ENCODE measurements around the gene BCAS1. TPM values are rescaled to one million over a fixed set of nuclear protein-coding genes. Genes with fewer than 3 reads are reported as not detected.

BCAS1 gene
- total RNA-seq, 1 experiment from 2014 or later: not detected

GRCh38 chr20:53966774-53967398, 103.5 kb downstream of the BCAS1 start:
- in situ Hi-C loops (cut with HindIII; ENCODE audit: low pct_unique_long_range_greater_than_20kb, low sequenced_read_pairs): no loop called here
- DNase-seq (ENCODE audit: low read depth, low spot score): no peak

GRCh38 chr20:53964501-53965253, 105.7 kb downstream of the BCAS1 start:
- no peak for DNase-seq (ENCODE audit: low read depth, low spot score)
- in situ Hi-C loops (cut with HindIII; ENCODE audit: low pct_unique_long_range_greater_than_20kb, low sequenced_read_pairs): no loop called here

- in situ Hi-C loops (cut with HindIII; ENCODE audit: low pct_unique_long_range_greater_than_20kb, low sequenced_read_pairs): no loop called here
- no peak for DNase-seq (ENCODE audit: low read depth, low spot score)
These were observed 106.3 kb downstream of the BCAS1 start for GRCh38 chr20:53964067-53964466.

- DNase-seq (ENCODE audit: low read depth, low spot score): no peak
- in situ Hi-C loops (cut with HindIII; ENCODE audit: low pct_unique_long_range_greater_than_20kb, low sequenced_read_pairs): no loop called here
These were observed 106.8 kb downstream of the BCAS1 start for GRCh38 chr20:53963635-53964034.

- in situ Hi-C loops (cut with HindIII; ENCODE audit: low pct_unique_long_range_greater_than_20kb, low sequenced_read_pairs): no loop called here
- DNase-seq (ENCODE audit: low read depth, low spot score): no peak
These were observed 108.0 kb downstream of the BCAS1 start for GRCh38 chr20:53962388-53962787.

GRCh38 chr20:53961527-53961926, 108.9 kb downstream of the BCAS1 start:
- in situ Hi-C loops (cut with HindIII; ENCODE audit: low pct_unique_long_range_greater_than_20kb, low sequenced_read_pairs): no loop called here
- no peak for DNase-seq (ENCODE audit: low read depth, low spot score)

- in situ Hi-C loops (cut with HindIII; ENCODE audit: low pct_unique_long_range_greater_than_20kb, low sequenced_read_pairs): no loop called here
These were observed 109.7 kb downstream of the BCAS1 start for GRCh38 chr20:53960579-53961272.

GRCh38 chr20:53959911-53960578, 110.3 kb downstream of the BCAS1 start:
- peak; percentile 84 for DNase-seq (ENCODE audit: low read depth, low spot score)
- in situ Hi-C loops (cut with HindIII; ENCODE audit: low pct_unique_long_range_greater_than_20kb, low sequenced_read_pairs): loop anchor here (5.0 kb wide), 1 partner anchor 92 kb away; no protein-coding TSS in a partner anchor

More at GRCh38 chr20:53960579-53961272, 109.7 kb downstream of the BCAS1 start:
- no peak for DNase-seq (ENCODE audit: low read depth, low spot score)

- DNase-seq (ENCODE audit: low read depth, low spot score): no peak
- in situ Hi-C loops (cut with HindIII; ENCODE audit: low pct_unique_long_range_greater_than_20kb, low sequenced_read_pairs): loop anchor here (5.0 kb wide), 1 partner anchor 94 kb away; no protein-coding TSS in a partner anchor
These were observed 112.1 kb downstream of the BCAS1 start for GRCh38 chr20:53958260-53958659.

GRCh38 chr20:53957451-53958172, 112.8 kb downstream of the BCAS1 start:
- peak; percentile 43 for DNase-seq (ENCODE audit: low read depth, low spot score)
- in situ Hi-C loops (cut with HindIII; ENCODE audit: low pct_unique_long_range_greater_than_20kb, low sequenced_read_pairs): loop anchor here (5.0 kb wide), 1 partner anchor 95 kb away; no protein-coding TSS in a partner anchor

- DNase-seq (ENCODE audit: low read depth, low spot score): no peak
- in situ Hi-C loops (cut with HindIII; ENCODE audit: low pct_unique_long_range_greater_than_20kb, low sequenced_read_pairs): loop anchor here (5.0 kb wide), 1 partner anchor 96 kb away; no protein-coding TSS in a partner anchor
These were observed 114.2 kb downstream of the BCAS1 start for GRCh38 chr20:53956013-53956715.

- in situ Hi-C loops (cut with HindIII; ENCODE audit: low pct_unique_long_range_greater_than_20kb, low sequenced_read_pairs): loop anchor here (5.0 kb wide), 1 partner anchor 97 kb away; no protein-coding TSS in a partner anchor
- DNase-seq (ENCODE audit: low read depth, low spot score): no peak
These were observed 115.4 kb downstream of the BCAS1 start for GRCh38 chr20:53954723-53955658.

- in situ Hi-C loops (cut with HindIII; ENCODE audit: low pct_unique_long_range_greater_than_20kb, low sequenced_read_pairs): no loop called here
- DNase-seq (ENCODE audit: low read depth, low spot score): no peak
These were observed 117.8 kb downstream of the BCAS1 start for GRCh38 chr20:53952528-53953096.

GRCh38 chr20:53950578-53950977, 119.8 kb downstream of the BCAS1 start:
- in situ Hi-C loops (cut with HindIII; ENCODE audit: low pct_unique_long_range_greater_than_20kb, low sequenced_read_pairs): no loop called here
- no peak for DNase-seq (ENCODE audit: low read depth, low spot score)

- DNase-seq (ENCODE audit: low read depth, low spot score): no peak
- in situ Hi-C loops (cut with HindIII; ENCODE audit: low pct_unique_long_range_greater_than_20kb, low sequenced_read_pairs): no loop called here
These were observed 120.4 kb downstream of the BCAS1 start for GRCh38 chr20:53950031-53950430.

Measured in SK-MEL-5 (cell line).